Measurements from ENCODE around the gene SIRPA. TPM values are rescaled to one million over a fixed set of nuclear protein-coding genes. Genes with fewer than 3 reads are reported as not detected.

SIRPA gene
- total RNA-seq (1 to 10 TPM; 1.8 to 2.4 TPM), polyA plus RNA-seq (not detected)

- Mint-ChIP-seq H3K4me1 (peaks cover 0 to 10% (median 0%) of the 10 kb centered on the region in 4 donors), H3K27ac (no peak within 1 kb of the TSS), H3K4me3 (peak within 1 kb of the TSS; percentile 31 to 80 (median 68)), H3K36me3 (no peaks in the 10 kb centered on the region), H3K27me3 (peaks cover 33 to 56% of the 10 kb centered on the region in 2 donors), H3K9me3 (no peaks in the 10 kb centered on the region)
- Histone ChIP-seq H3K4me1 (ENCODE audit: insufficient read depth, low read length) (peaks cover 5% of the 10 kb centered on the region), H3K9me3 (ENCODE audit: control insufficient read depth in 1 of 2, low read length in 2 of 2) (no peaks in the 10 kb centered on the region), H3K27ac (ENCODE audit: low read depth, low read length) (no peak within 1 kb of the TSS), H3K27me3 (ENCODE audit: insufficient read depth, low read length) (peaks cover 6% of the 10 kb centered on the region), H3K4me3 (ENCODE audit: low read length in 2 of 2) (peak within 1 kb of the TSS in 1 of 2 donors; percentile 29), H3K36me3 (ENCODE audit: insufficient read depth, low read length) (no peaks in the 10 kb centered on the region)
- ChIA-PET POLR2A (ENCODE audit: partially characterized antibody) (no interaction called here), CTCF (ENCODE audit: partially characterized antibody) (no interaction called here)
- intact Hi-C loops (cut with micrococcal nuclease) = no loop called here
- no peak for DNase-seq
Measured at GRCh38 chr20:1894951-1895673, at the start of gene SIRPA. Gene SIRPA, plus strand, starts transcription at chr20:1895407. Its CDS starts 41 bp downstream, at chr20:1895448.

- Histone ChIP-seq H3K36me3 (ENCODE audit: insufficient read depth, low read length) (no peaks in the 10 kb centered on the region), H3K27ac (ENCODE audit: low read depth, low read length) (no peak overlapping the region), H3K4me3 (ENCODE audit: low read length in 2 of 2) (no peak overlapping the region), H3K9me3 (ENCODE audit: control insufficient read depth in 1 of 2, low read length in 2 of 2) (no peaks in the 10 kb centered on the region), H3K4me1 (ENCODE audit: insufficient read depth, low read length) (no peaks in the 10 kb centered on the region), H3K27me3 (ENCODE audit: insufficient read depth, low read length) (no peaks in the 10 kb centered on the region)
- no peaks in the 10 kb centered on the region for H3K36me3 Mint-ChIP-seq
- H3K4me3 Mint-ChIP-seq = no peak overlapping the region
- ChIA-PET POLR2A (ENCODE audit: partially characterized antibody) (no interaction called here), CTCF (ENCODE audit: partially characterized antibody) (no interaction called here)
- intact Hi-C loops (cut with micrococcal nuclease) = no loop called here
- peaks cover 0 to 11% (median 8%) of the 10 kb centered on the region in 8 donors for H3K9me3 Mint-ChIP-seq
- H3K27me3 Mint-ChIP-seq = peaks cover 6 to 19% of the 10 kb centered on the region in 2 donors
- H3K27ac Mint-ChIP-seq = no peak overlapping the region
- no peak for DNase-seq
- peaks cover 0 to 1% (median under 1%) of the 10 kb centered on the region in 4 donors for H3K4me1 Mint-ChIP-seq
Measured at GRCh38 chr20:1845701-1846100, 49.5 kb upstream of the SIRPA start.

- no peaks in the 10 kb centered on the region for H3K36me3 Mint-ChIP-seq
- peaks cover 0 to 11% (median 8%) of the 10 kb centered on the region in 8 donors for H3K9me3 Mint-ChIP-seq
- ChIA-PET CTCF (ENCODE audit: partially characterized antibody) (no interaction called here), POLR2A (ENCODE audit: partially characterized antibody) (no interaction called here)
- Histone ChIP-seq H3K9me3 (ENCODE audit: control insufficient read depth in 1 of 2, low read length in 2 of 2) (no peaks in the 10 kb centered on the region), H3K27ac (ENCODE audit: low read depth, low read length) (no peak overlapping the region), H3K27me3 (ENCODE audit: insufficient read depth, low read length) (no peaks in the 10 kb centered on the region), H3K36me3 (ENCODE audit: insufficient read depth, low read length) (no peaks in the 10 kb centered on the region), H3K4me3 (ENCODE audit: low read length in 2 of 2) (no peak overlapping the region), H3K4me1 (ENCODE audit: insufficient read depth, low read length) (no peaks in the 10 kb centered on the region)
- H3K4me3 Mint-ChIP-seq = no peak overlapping the region
- DNase-seq = no peak
- H3K4me1 Mint-ChIP-seq = peaks cover 0 to 6% (median 2%) of the 10 kb centered on the region in 4 donors
- intact Hi-C loops (cut with micrococcal nuclease) = no loop called here
- H3K27ac Mint-ChIP-seq = no peak overlapping the region
- H3K27me3 Mint-ChIP-seq = peaks cover 5 to 19% of the 10 kb centered on the region in 2 donors
Measured at GRCh38 chr20:1846341-1846740, 48.9 kb upstream of the SIRPA start.

- no peak overlapping the region for H3K4me3 Mint-ChIP-seq
- H3K36me3 ChIP-seq (ENCODE audit: insufficient read depth, low read length) = no peaks in the 10 kb centered on the region
- peaks cover 0 to 11% (median 8%) of the 10 kb centered on the region in 8 donors for H3K9me3 Mint-ChIP-seq
- no peaks in the 10 kb centered on the region for H3K4me1 ChIP-seq (ENCODE audit: insufficient read depth, low read length)
- ChIA-PET CTCF (ENCODE audit: partially characterized antibody) (no interaction called here), POLR2A (ENCODE audit: partially characterized antibody) (no interaction called here)
- intact Hi-C loops (cut with micrococcal nuclease) = no loop called here
- H3K36me3 Mint-ChIP-seq = no peaks in the 10 kb centered on the region
- no peak overlapping the region for H3K27ac ChIP-seq (ENCODE audit: low read depth, low read length)
- peaks cover 0 to 6% (median 2%) of the 10 kb centered on the region in 4 donors for H3K4me1 Mint-ChIP-seq
- H3K9me3 ChIP-seq (ENCODE audit: control insufficient read depth in 1 of 2, low read length in 2 of 2) = no peaks in the 10 kb centered on the region
- H3K27me3 ChIP-seq (ENCODE audit: insufficient read depth, low read length) = no peaks in the 10 kb centered on the region
- H3K4me3 ChIP-seq (ENCODE audit: low read length in 2 of 2) = no peak overlapping the region
- DNase-seq = no peak
- peaks cover 5 to 19% of the 10 kb centered on the region in 2 donors for H3K27me3 Mint-ChIP-seq
- H3K27ac Mint-ChIP-seq = no peak overlapping the region
Measured at GRCh38 chr20:1846876-1847275, 48.3 kb upstream of the SIRPA start.

GRCh38 chr20:1847780-1848179 is 47.4 kb upstream of the SIRPA start:
- H3K36me3 Mint-ChIP-seq = no peaks in the 10 kb centered on the region
- CTCF ChIA-PET (ENCODE audit: partially characterized antibody) = no interaction called here
- no peaks in the 10 kb centered on the region for H3K27me3 ChIP-seq (ENCODE audit: insufficient read depth, low read length)
- no peak overlapping the region for H3K27ac Mint-ChIP-seq
- intact Hi-C loops (cut with micrococcal nuclease) = no loop called here
- no peak overlapping the region for H3K27ac ChIP-seq (ENCODE audit: low read depth, low read length)
- H3K9me3 Mint-ChIP-seq = peaks cover 0 to 11% (median 8%) of the 10 kb centered on the region in 8 donors
- H3K9me3 ChIP-seq (ENCODE audit: control insufficient read depth in 1 of 2, low read length in 2 of 2) = no peaks in the 10 kb centered on the region
- peaks cover 0 to 6% (median 2%) of the 10 kb centered on the region in 4 donors for H3K4me1 Mint-ChIP-seq
- DNase-seq = no peak
- no peaks in the 10 kb centered on the region for H3K36me3 ChIP-seq (ENCODE audit: insufficient read depth, low read length)
- POLR2A ChIA-PET (ENCODE audit: partially characterized antibody) = no interaction called here
- H3K27me3 Mint-ChIP-seq = peaks cover 5 to 19% of the 10 kb centered on the region in 2 donors
- no peak overlapping the region for H3K4me3 Mint-ChIP-seq
- H3K4me1 ChIP-seq (ENCODE audit: insufficient read depth, low read length) = no peaks in the 10 kb centered on the region
- H3K4me3 ChIP-seq (ENCODE audit: low read length in 2 of 2) = no peak overlapping the region

GRCh38 chr20:1848373-1848772 is 46.8 kb upstream of the SIRPA start:
- H3K27ac Mint-ChIP-seq = no peak overlapping the region
- peaks cover 0 to 6% (median 2%) of the 10 kb centered on the region in 4 donors for H3K4me1 Mint-ChIP-seq
- H3K9me3 Mint-ChIP-seq = peaks cover 0 to 11% (median 8%) of the 10 kb centered on the region in 8 donors
- H3K36me3 ChIP-seq (ENCODE audit: insufficient read depth, low read length) = no peaks in the 10 kb centered on the region
- intact Hi-C loops (cut with micrococcal nuclease) = no loop called here
- no peak overlapping the region for H3K27ac ChIP-seq (ENCODE audit: low read depth, low read length)
- no peaks in the 10 kb centered on the region for H3K36me3 Mint-ChIP-seq
- H3K27me3 Mint-ChIP-seq = peaks cover 5 to 15% of the 10 kb centered on the region in 2 donors
- H3K4me1 ChIP-seq (ENCODE audit: insufficient read depth, low read length) = no peaks in the 10 kb centered on the region
- H3K27me3 ChIP-seq (ENCODE audit: insufficient read depth, low read length) = no peaks in the 10 kb centered on the region
- no peak overlapping the region for H3K4me3 ChIP-seq (ENCODE audit: low read length in 2 of 2)
- ChIA-PET POLR2A (ENCODE audit: partially characterized antibody) (no interaction called here), CTCF (ENCODE audit: partially characterized antibody) (no interaction called here)
- H3K9me3 ChIP-seq (ENCODE audit: control insufficient read depth in 1 of 2, low read length in 2 of 2) = no peaks in the 10 kb centered on the region
- no peak overlapping the region for H3K4me3 Mint-ChIP-seq
- no peak for DNase-seq

GRCh38 chr20:1851396-1851795 is 43.8 kb upstream of the SIRPA start:
- no peaks in the 10 kb centered on the region for H3K36me3 Mint-ChIP-seq
- Histone ChIP-seq H3K4me3 (ENCODE audit: low read length in 2 of 2) (no peak overlapping the region), H3K27ac (ENCODE audit: low read depth, low read length) (no peak overlapping the region), H3K4me1 (ENCODE audit: insufficient read depth, low read length) (no peaks in the 10 kb centered on the region), H3K9me3 (ENCODE audit: control insufficient read depth in 1 of 2, low read length in 2 of 2) (no peaks in the 10 kb centered on the region), H3K36me3 (ENCODE audit: insufficient read depth, low read length) (no peaks in the 10 kb centered on the region), H3K27me3 (ENCODE audit: insufficient read depth, low read length) (no peaks in the 10 kb centered on the region)
- H3K4me1 Mint-ChIP-seq = peaks cover 0 to 6% (median 2%) of the 10 kb centered on the region in 4 donors
- H3K27me3 Mint-ChIP-seq = peaks cover 8 to 25% of the 10 kb centered on the region in 2 donors
- H3K9me3 Mint-ChIP-seq = peaks cover 0 to 11% (median 5%) of the 10 kb centered on the region in 8 donors
- no peak for DNase-seq
- POLR2A ChIA-PET (ENCODE audit: partially characterized antibody) = no interaction called here
- intact Hi-C loops (cut with micrococcal nuclease) = no loop called here
- H3K4me3 Mint-ChIP-seq = no peak overlapping the region
- CTCF ChIA-PET (ENCODE audit: partially characterized antibody) = no interaction called here
- no peak overlapping the region for H3K27ac Mint-ChIP-seq
